Thoracic aorta (tissue), 2 donors: Measurements from ENCODE around the gene LPCAT4. TPM values are rescaled to one million over a fixed set of nuclear protein-coding genes. Genes with fewer than 3 reads are reported as not detected.

ENCODE experiments used
- ATAC-seq: fragments of 150-250 bp; one replicate; pipeline ENCODE4 v1.8.0; 2017; ENCODE audit warnings: low read depth; ENCODE audit not compliant: insufficient number of reproducible peaks, low FRiP score
- DNase-seq: peaks from one replicate; pipeline ENCODE4 v3.0.0-alpha.2; 2020; ENCODE audit warnings: low spot score
- H3K27ac ChIP-seq, 2 donors: fragments of 200-600 bp; sonication (generic); 1 replicate in 1 of 2; 2 replicates in 1 of 2; pipeline ENCODE4 v1.5.1; 2016; ENCODE audit warnings: mild to moderate bottlenecking in 2 of 2, moderate library complexity in 2 of 2
- H3K27me3 ChIP-seq: fragments of 200-600 bp; sonication (generic); replicated peaks from 2 replicates; pipeline ENCODE4 v1.6.0; 2016; ENCODE audit warnings: mild to moderate bottlenecking; ENCODE audit not compliant: insufficient read depth
- H3K36me3 ChIP-seq: fragments of 200-600 bp; sonication (generic); one replicate; pipeline ENCODE4 v1.5.1; 2016
- H3K4me1 ChIP-seq, 2 donors: fragments of 200-600 bp; sonication (generic); 1 replicate in 1 of 2; 2 replicates in 1 of 2; pipeline versions ENCODE4 v1.5.1 to v1.6.0; 2016; ENCODE audit warnings: low read depth in 2 of 2, mild to moderate bottlenecking in 1 of 2; ENCODE audit not compliant: control insufficient read depth in 1 of 2
- H3K4me3 ChIP-seq: fragments of 200-600 bp; sonication (generic); 2 replicates; pipeline ENCODE4 v1.5.1; 2016; ENCODE audit warnings: mild to moderate bottlenecking
- H3K9me3 ChIP-seq: fragments of 200-600 bp; sonication (generic); 2 replicates; pipeline ENCODE4 v1.5.1; 2016
- total RNA-seq, 2 donors: library from RNA; depleted of rRNA; stranded (reverse); fragments of >200 nt; gene quantifications; one replicate each; pipeline versions ENCODE4 v1.1.0 to v1.2.3, GENCODE V29; 2016
- TF ChIP-seq, protein P1 (sequence below): fragments of 200-600 bp; sonication (generic); IDR thresholded peaks from one replicate; pipeline ENCODE4 v1.5.1; 2019; ENCODE audit warnings: antibody characterized with exemption

The LPCAT4 gene
- total RNA-seq, 2 donors from 2014 or later: 13.1 to 20.0 TPM

DNA sequence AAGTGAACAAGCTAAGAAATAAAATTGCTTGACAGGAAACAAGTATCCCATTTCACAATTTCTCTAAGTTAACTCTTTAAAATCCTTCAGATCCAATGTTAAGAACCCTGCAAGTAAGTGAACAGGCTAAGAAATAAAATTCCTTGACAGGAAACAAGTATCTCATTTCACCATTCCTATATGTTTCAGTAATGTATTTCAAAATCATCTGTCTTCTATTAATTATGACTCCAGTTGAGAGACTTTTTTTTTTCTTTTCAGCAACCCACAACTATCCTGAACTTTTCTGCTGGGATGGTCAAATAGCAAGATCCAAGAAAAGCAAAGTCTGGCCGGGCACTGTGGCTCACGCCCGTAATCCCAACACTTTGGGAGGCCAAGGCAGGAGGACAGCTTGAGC is 27.1 kb downstream of the LPCAT4 start:
- H3K9me3 ChIP-seq: no peaks in the 10 kb centered on the region

GRCh38 chr15:34338347-34338746 is 28.6 kb downstream of the LPCAT4 start:
- ATAC-seq (no peak), DNase-seq (no peak)
- TF ChIP-seq, protein P1, sequence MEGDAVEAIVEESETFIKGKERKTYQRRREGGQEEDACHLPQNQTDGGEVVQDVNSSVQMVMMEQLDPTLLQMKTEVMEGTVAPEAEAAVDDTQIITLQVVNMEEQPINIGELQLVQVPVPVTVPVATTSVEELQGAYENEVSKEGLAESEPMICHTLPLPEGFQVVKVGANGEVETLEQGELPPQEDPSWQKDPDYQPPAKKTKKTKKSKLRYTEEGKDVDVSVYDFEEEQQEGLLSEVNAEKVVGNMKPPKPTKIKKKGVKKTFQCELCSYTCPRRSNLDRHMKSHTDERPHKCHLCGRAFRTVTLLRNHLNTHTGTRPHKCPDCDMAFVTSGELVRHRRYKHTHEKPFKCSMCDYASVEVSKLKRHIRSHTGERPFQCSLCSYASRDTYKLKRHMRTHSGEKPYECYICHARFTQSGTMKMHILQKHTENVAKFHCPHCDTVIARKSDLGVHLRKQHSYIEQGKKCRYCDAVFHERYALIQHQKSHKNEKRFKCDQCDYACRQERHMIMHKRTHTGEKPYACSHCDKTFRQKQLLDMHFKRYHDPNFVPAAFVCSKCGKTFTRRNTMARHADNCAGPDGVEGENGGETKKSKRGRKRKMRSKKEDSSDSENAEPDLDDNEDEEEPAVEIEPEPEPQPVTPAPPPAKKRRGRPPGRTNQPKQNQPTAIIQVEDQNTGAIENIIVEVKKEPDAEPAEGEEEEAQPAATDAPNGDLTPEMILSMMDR: no peak
- Histone ChIP-seq H3K36me3 (peaks cover 7% of the 10 kb centered on the region), H3K9me3 (no peaks in the 10 kb centered on the region), H3K27ac (peak overlapping the region; percentile 85 to 91), H3K27me3 (no peaks in the 10 kb centered on the region), H3K4me3 (peak overlapping the region; percentile 78), H3K4me1 (peaks cover 30 to 55% of the 10 kb centered on the region in 2 donors)

More for the DNA sequence above, 27.1 kb downstream of the LPCAT4 start:
- Histone ChIP-seq H3K36me3 (peaks cover 7% of the 10 kb centered on the region), H3K27ac (no peak overlapping the region), H3K4me1 (peaks cover 18 to 39% of the 10 kb centered on the region in 2 donors), H3K27me3 (no peaks in the 10 kb centered on the region), H3K4me3 (no peak overlapping the region)
- DNase-seq (no peak), ATAC-seq (no peak)
- TF ChIP-seq, protein P1: no peak

DNA sequence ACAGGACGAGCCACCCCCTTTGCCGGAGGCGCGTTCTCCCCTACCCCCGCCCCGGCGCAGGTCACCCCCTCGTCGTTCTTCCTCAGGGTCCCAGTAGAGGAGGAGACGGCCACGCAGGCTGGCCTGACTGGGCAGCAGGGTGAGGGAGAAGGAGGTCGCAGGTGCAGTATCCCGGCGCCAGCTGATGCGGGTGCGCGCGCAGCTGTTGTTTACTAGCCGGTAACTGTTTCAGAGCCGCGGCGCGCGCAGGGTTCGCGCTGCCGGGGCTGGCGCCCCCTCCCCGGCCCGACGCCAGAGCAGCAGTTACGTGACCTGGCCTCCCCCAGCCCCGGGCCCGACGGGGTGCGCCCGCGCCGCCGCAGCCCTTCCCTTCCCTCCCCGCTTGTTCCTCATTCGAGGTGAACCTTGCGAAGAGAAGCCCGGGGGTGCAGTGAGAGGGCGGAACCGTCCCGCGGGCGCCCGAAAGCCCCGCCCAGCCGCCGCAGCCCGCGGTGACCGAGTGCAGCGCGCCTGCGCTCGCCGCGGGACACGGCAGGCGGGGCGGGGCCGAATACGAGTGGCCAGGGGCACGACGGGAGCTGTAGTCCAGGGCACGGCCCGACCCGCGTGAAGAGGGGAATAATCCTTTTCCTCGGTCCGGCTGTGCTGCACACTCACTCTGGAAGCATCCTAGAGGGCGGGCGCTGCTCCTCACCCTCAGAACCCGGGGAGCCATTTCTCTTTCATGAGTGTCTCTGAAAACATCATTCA is 29.3 kb downstream of the LPCAT4 start, which contains the start of gene SLC12A6:
TSS of gene SLC12A6 (minus strand) at position 225 of the 750 bp plus-strand sequence. CDS start 1,101 bp downstream, outside the sequence.
- Histone ChIP-seq H3K4me1 (peaks cover 30 to 60% of the 10 kb centered on the region in 2 donors), H3K36me3 (peaks cover 7% of the 10 kb centered on the region), H3K27ac (peak within 1 kb of the TSS; percentile 85 to 91), H3K4me3 (peak within 1 kb of the TSS; percentile 78), H3K27me3 (no peaks in the 10 kb centered on the region), H3K9me3 (no peaks in the 10 kb centered on the region)
- DNase-seq (peak; percentile 67), ATAC-seq (peak; percentile 87)
- TF ChIP-seq, protein P1: no peak

GRCh38 chr15:34336991-34337556 is 29.9 kb downstream of the LPCAT4 start:
- Histone ChIP-seq H3K36me3 (peaks cover 7% of the 10 kb centered on the region), H3K9me3 (no peaks in the 10 kb centered on the region), H3K27ac (peak overlapping the region; percentile 85 to 91), H3K4me3 (peak overlapping the region; percentile 78), H3K27me3 (no peaks in the 10 kb centered on the region), H3K4me1 (peaks cover 29 to 64% of the 10 kb centered on the region in 2 donors)
- DNase-seq: no peak
- TF ChIP-seq, protein P1: no peak
- no peak for ATAC-seq

- peak overlapping the region; percentile 85 to 91 for H3K27ac ChIP-seq
- ATAC-seq: no peak
Measured at GRCh38 chr15:34336231-34336990, 30.6 kb downstream of the LPCAT4 start.

More at GRCh38 chr15:34336231-34336990, 30.6 kb downstream of the LPCAT4 start:
- no peak for DNase-seq
- no peaks in the 10 kb centered on the region for H3K9me3 ChIP-seq
- TF ChIP-seq, protein P1: no peak
- peaks cover 7% of the 10 kb centered on the region for H3K36me3 ChIP-seq
- peaks cover 24 to 57% of the 10 kb centered on the region in 2 donors for H3K4me1 ChIP-seq
- no peaks in the 10 kb centered on the region for H3K27me3 ChIP-seq
- H3K4me3 ChIP-seq: peak overlapping the region; percentile 78
